Islet of Langerhans (tissue), 1 donor: ENCODE data around the gene WWTR1.

Experiments used
- FAIRE-seq: peaks from one replicate; lab custom pipeline; 2011; peaks lifted over from hg19 to GRCh38; lab: Jason Lieb, UNC

Gene WWTR1

GRCh38 chr3:149566292-149566975 is 91.4 kb downstream of the WWTR1 start:
- no peak for FAIRE-seq

DNA sequence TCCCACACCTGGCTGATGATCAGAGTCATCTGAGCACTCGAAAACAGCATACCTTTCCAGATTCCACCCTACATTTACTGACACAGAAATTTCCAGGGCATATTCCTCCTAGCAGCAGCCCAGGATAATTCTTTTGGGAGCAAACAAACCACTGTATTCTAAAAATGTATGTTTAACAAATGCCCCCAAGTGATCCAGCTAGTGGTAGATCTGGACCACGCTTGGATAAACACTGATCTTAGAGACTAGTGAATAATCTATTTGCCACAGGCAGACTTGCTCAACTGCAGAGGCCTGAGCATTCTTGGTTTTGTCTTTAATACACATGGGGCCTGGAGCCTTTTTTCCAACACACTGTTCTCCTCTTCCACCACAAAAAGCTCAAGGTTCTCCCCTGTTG is 93.7 kb downstream of the WWTR1 start:
- no peak for FAIRE-seq

- no peak for FAIRE-seq
Measured at GRCh38 chr3:149563114-149563513, 94.7 kb downstream of the WWTR1 start.

DNA sequence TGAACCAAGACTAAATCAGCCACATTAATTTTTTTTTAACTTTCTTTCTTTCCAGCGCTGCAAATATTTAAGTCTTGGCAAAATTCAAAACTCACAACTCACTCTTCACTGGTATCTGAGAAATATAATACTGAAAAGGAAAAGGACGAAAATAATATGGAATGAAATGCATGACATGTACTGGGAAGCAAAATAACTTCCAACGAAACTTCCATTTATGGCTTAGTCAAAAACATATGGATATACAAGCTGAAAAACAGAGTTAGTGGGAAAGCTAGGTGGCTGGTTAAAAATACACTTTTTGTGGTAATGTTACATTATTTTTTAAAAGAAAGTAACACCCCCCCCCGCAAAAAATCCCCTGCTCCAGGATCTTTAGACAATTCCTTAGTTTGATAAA is 97.2 kb downstream of the WWTR1 start:
- FAIRE-seq: no peak

DNA sequence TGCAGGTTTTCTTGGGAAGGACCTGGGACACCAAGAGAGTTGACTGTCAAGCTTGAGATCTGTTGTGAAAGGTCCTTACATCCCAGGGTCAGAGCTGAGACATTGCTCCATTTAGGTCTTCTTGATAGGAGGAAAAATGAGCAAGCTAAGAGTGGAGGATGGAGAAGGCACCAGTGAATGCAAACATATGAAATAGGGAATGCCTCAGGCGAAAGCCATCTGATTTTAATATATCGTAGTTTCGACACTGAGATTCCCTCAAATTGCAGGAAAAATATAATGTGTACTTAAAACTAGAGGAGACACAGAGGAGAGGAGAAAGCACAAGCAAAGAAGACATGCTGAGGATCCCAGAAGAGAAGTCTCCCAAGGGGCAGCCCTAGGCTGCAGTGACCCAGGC is 97.8 kb downstream of the WWTR1 start:
- FAIRE-seq: no peak

- FAIRE-seq: no peak
Measured at GRCh38 chr3:149559525-149559924, 98.3 kb downstream of the WWTR1 start.

GRCh38 chr3:149555927-149556326 is 101.9 kb downstream of the WWTR1 start:
- FAIRE-seq: no peak

- no peak for FAIRE-seq
Measured at GRCh38 chr3:149554826-149555225, 103.0 kb downstream of the WWTR1 start.

DNA sequence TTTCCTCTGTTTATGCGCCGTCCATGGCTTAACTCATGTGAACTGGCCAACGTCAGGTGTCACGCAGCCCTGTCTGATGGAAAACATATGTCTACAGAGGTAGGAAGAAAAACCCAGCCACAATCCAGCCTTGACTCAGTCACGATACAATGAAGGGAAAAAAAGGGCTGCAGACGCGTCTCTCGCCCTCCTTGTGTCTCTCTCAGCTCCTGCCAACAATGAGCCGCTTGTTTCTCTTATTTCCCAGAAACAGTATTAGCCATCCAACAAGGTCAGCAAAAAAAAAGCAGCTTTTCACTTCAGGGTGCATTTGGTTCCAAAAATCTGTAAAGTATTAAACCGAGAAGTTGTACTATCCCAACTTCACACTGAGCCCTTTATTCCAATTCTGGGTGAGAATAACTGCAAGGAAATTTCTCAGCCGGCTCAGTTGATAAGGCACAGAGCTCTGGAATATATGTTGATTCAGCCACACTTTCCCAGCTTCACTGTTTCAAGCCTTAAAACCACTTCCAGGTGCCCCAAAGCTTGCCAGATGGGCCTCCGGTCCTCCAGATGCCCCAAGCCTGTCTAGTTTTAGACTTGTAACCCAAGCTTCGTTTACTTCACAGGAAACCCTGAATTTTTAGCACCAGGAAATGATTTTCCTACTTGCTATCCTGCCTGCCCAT is 103.9 kb downstream of the WWTR1 start:
- no peak for FAIRE-seq

DNA sequence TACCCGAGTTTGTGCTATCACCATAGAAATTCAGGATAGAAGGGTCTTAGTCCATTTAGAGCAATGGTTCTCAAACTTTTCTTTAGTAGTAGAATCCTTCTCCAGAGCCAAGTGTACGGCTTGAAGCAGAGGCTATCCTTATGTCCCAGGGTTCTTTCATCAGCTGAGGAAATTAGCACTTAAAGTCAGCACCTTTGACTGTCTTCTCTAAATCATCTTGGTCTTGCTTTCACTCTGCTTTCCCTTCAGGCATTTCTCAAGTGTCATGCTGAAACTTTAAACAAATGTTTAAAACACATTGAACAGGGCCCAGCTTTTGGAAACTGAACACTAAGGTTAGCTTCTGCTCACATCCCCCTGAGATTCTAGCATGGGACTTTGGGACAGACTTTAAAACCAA is 105.1 kb downstream of the WWTR1 start:
- no peak for FAIRE-seq

GRCh38 chr3:149551500-149551899 is 106.3 kb downstream of the WWTR1 start:
- FAIRE-seq: no peak

GRCh38 chr3:149548669-149549065 is 109.2 kb downstream of the WWTR1 start:
- FAIRE-seq: no peak

DNA sequence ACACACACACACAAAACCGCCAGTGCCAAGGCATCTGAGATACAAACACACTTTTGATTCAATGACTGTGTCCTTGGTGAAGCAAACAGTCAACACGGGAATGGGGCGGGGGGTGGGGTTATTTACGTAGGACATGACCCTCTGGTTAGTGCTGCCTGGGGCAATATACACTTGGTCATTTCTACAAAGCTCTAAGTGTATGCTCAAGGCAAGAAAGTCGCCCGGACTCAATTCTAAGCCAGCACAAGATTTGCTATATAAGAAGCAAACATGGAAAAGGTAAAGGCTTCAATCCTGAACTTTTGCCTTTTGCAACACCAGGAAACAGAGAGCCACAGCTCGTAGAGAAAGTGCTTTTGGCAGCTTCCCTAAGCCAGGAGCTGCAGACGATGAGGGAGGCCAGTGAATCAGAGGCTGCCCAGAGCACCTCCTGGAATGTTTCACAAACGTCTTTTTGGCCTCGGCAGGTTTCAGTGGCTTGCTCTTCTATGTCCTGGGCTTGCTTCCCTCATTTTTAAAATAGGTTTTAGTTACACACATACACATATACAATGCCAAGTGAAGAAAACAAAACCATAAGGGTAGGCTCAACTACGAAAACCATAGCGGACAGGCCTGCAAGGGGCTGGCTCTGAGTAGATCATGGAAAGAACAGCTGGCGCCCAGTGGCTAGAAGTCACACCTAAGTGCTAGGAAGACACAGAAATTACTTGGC is 109.7 kb downstream of the WWTR1 start:
- FAIRE-seq: no peak

- no peak for FAIRE-seq
Measured at GRCh38 chr3:149547413-149547812, 110.4 kb downstream of the WWTR1 start.

- no peak for FAIRE-seq
Measured at GRCh38 chr3:149545049-149545448, 112.8 kb downstream of the WWTR1 start.

GRCh38 chr3:149542375-149543312 is 115.2 kb downstream of the WWTR1 start:
- no peak for FAIRE-seq

GRCh38 chr3:149541091-149541491 is 116.7 kb downstream of the WWTR1 start:
- FAIRE-seq: no peak

DNA sequence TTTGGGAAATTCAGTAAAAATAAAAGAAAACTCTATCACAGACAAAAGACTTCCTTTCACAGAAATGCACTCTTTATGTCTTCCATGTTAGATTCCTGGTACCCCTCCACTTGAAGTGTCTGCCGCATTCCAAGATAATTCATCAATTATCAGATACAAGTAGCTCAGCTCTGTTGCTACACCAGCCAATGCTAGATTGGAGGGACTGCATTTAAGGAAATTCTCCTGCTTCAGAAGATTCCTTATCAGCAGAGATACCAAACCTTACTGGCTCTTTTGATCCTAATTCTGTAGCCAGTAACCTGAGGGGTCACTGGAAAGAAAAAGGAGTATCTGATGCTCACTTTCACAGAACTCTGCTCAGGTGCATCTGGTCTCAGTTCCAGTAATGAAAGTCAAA is 119.5 kb downstream of the WWTR1 start:
- FAIRE-seq: no peak

DNA sequence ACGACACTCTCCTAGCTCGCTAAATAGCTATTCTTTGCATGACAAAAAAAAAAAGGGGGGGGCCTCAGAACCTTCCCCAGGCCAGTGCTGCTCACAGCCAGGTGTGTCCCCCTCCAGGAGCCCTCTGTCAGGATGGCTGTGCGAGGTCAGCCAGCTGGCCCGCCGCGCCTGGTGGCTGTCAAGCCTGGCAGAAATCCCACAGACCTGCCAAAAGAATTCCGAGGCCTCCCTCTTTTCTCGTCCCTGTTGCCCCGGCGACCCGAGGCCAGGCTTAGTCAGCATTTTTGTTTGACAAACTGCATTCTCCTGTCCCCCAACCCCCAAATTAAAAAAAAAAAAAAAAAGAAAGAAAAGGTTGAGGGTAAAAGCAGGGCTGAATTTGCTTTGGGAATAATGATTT is 121.4 kb downstream of the WWTR1 start:
- no peak for FAIRE-seq

DNA sequence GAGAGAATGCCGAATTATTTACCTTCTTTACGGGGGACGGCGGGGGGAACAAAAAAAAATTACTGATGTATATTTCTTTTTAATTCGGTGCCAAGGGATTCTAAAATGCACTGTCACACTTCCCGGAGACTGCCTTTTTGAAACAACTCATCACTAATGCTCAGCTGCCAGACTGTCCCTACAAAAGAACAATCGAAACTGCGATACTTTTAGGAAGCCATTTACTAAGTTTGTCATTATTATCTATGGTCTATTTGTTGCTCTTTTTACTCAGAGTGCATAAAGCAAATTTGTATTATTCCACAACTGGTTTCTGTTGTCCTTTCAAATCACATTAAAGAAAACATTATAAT is 122.5 kb downstream of the WWTR1 start:
- FAIRE-seq: no peak

- no peak for FAIRE-seq
Measured at GRCh38 chr3:149534671-149535332, 123.0 kb downstream of the WWTR1 start.

GRCh38 chr3:149534082-149534481 is 123.7 kb downstream of the WWTR1 start:
- FAIRE-seq: no peak
